HG03103 (cell line): ENCODE results near the gene PHF19.

ENCODE experiments used
- ATAC-seq: cut with Tn5 transposase; IDR thresholded peaks from one replicate; pipeline ENCODE4 v1.9.1; 2021; ENCODE audit warnings: low read depth; ENCODE audit not compliant: unreplicated experiment

The PHF19 gene

GRCh38 chr9:120892748-120893610 is 16.0 kb upstream of the PHF19 start:
- peak; percentile 70 for ATAC-seq

- ATAC-seq, result peak; percentile 22
Observed at GRCh38 chr9:120891884-120892747, 15.1 kb upstream of the PHF19 start.

GRCh38 chr9:120891245-120891883 is 14.4 kb upstream of the PHF19 start:
- ATAC-seq, result no peak

GRCh38 chr9:120890320-120891244 is 13.6 kb upstream of the PHF19 start:
- ATAC-seq, result no peak

GRCh38 chr9:120889606-120890271 is 12.8 kb upstream of the PHF19 start:
- ATAC-seq, result no peak

- ATAC-seq, result no peak
Observed at GRCh38 chr9:120888626-120889025, 11.6 kb upstream of the PHF19 start.

- no peak for ATAC-seq
Observed at GRCh38 chr9:120886490-120886967, 9.5 kb upstream of the PHF19 start.

- no peak for ATAC-seq
Observed at GRCh38 chr9:120885958-120886357, 9.0 kb upstream of the PHF19 start.

- ATAC-seq, result no peak
Observed at GRCh38 chr9:120885457-120885856, 8.5 kb upstream of the PHF19 start.

GRCh38 chr9:120883608-120883996 is 6.6 kb upstream of the PHF19 start:
- ATAC-seq, result no peak

- ATAC-seq, result no peak
Observed at GRCh38 chr9:120882935-120883607, 6.1 kb upstream of the PHF19 start.

GRCh38 chr9:120879446-120879845 is 2.5 kb upstream of the PHF19 start:
- no peak for ATAC-seq

- no peak for ATAC-seq
Observed at GRCh38 chr9:120878188-120879130, 1.5 kb upstream of the PHF19 start.

GRCh38 chr9:120877276-120878034 is 467 bp upstream of the PHF19 start:
- ATAC-seq, result peak; percentile 23

- peak; percentile 48 for ATAC-seq
Observed at GRCh38 chr9:120875954-120876841, 790 bp downstream of the PHF19 start.

GRCh38 chr9:120875643-120875953 is 1.4 kb downstream of the PHF19 start:
- no peak for ATAC-seq
